ENCODE data around the gene CD320. TPM values are rescaled to one million over a fixed set of nuclear protein-coding genes. Genes with fewer than 3 reads are reported as not detected.
A peak's percentile ranks its signal among the peaks of the same experiment; 100 is the strongest.

Gene CD320
- total and polyA plus RNA-seq, 2 of the 8 experiments (the other 6 are each of a cell fraction or from before 2014, with no cell fraction given) = 80.4 to 157 TPM

DNA sequence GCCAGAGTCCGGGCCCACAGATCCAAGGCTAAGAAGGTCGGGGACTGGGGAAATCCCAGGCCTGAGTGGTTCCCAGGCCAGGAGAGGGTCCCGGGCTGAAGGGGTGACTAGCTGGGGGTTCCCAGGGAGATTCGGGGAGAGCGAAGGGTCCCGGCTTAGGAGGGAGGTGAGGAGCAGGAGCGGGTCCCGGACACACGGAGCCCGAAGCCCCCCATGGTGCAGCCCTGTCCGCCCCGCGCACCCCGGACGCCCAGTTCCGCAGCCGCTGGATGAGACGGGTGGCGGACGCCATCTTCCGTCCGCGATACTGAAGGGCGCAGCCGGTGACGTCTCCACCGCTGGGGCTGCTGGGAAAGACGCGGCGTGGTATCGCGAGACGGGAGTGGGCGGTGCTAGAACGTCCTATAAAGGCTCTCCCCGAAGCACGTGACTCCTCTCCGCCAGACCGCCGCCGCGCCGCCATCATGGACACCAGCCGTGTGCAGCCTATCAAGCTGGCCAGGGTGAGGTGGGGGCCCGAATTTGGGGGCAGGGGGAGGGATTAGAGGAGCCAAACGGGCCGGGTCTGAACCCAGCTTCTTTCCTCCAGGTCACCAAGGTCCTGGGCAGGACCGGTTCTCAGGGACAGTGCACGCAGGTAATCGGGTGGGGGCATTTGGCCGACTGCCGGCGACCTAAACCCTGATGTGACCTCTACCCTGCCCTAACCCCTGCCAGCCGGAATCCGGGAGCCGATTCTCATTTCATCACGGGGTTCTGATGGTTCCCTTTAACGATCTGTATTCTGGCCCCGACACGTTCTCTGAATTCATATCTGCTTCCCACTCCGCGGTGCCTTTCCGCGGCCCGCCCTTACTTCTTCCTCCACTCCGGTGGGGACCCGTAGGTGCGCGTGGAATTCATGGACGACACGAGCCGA is 13.2 kb upstream of the CD320 start, which contains the start of the genes NDUFA7 and RPS28 (continued):
- TF ChIP-seq BCL11A (IDR thresholded peaks at IDR 0.05; ENCODE audit: low read depth in 2 of 2, low read length in 2 of 2) (no peak), MAFK (IDR thresholded peaks at IDR 0.05; ENCODE audit: low read depth, low read length) (no peak), FOSL1 (IDR thresholded peaks at IDR 0.05; ENCODE audit: insufficient read depth, low read depth, low read length) (no peak), CHD1 (IDR thresholded peaks at IDR 0.05; ENCODE audit: low read depth, low read length) (no peak), GABPA (IDR thresholded peaks at IDR 0.05; ENCODE audit: borderline replicate concordance, insufficient read depth, low read length) (no peak), CTBP2 (IDR thresholded peaks at IDR 0.05; ENCODE audit: borderline replicate concordance, insufficient read depth, insufficient read length, low read length) (no peak), YY1 (IDR thresholded peaks at IDR 0.05; ENCODE audit: low read depth, low read length) (peak; percentile 97), SP4 (IDR thresholded peaks at IDR 0.05; ENCODE audit: low read length) (no peak), CHD2 (IDR thresholded peaks at IDR 0.05; ENCODE audit: low read length) (peak; percentile 99), HDAC2 (IDR thresholded peaks at IDR 0.05; ENCODE audit: borderline replicate concordance in 1 of 2, low read depth in 2 of 2, low read length in 2 of 2) (0 out of 4 replicates have a peak, but pooled peaks of 1 of the 2 experiments have one; percentile 92), JUND (IDR thresholded peaks at IDR 0.05; ENCODE audit: low read length) (peak; percentile 51), RAD21 (IDR thresholded peaks at IDR 0.05 in 1 of 2, conservative IDR thresholded peaks at IDR 0.05 in 1 of 2; ENCODE audit: low read depth in 2 of 2, low read length in 2 of 2) (peak; percentile 19 to 41; a peak in 2 of 4 replicates), ASH2L (IDR thresholded peaks at IDR 0.05; ENCODE audit: low read length) (peak; percentile 76), SIX5 (IDR thresholded peaks at IDR 0.05; ENCODE audit: low read depth, low read length) (peak; percentile 15; the same call in 1 of the 2 replicates), SP1 (IDR thresholded peaks at IDR 0.05; ENCODE audit: low read depth, low read length) (peak; percentile 80; the same call in 1 of the 2 replicates), HDAC6 (IDR thresholded peaks at IDR 0.05; ENCODE audit: low read depth, low read length) (no peak), JUN (IDR thresholded peaks at IDR 0.05; ENCODE audit: low read depth, low read length) (no peak), CTCF (IDR thresholded peaks at IDR 0.05; ENCODE audit: control extremely low read depth in 1 of 3, insufficient read depth in 1 of 3, low read depth in 1 of 3, low read length in 3 of 3) (peak in 1 of 3 experiments; percentile 18; a peak in 1 of 4 replicates), CBX5 (IDR thresholded peaks at IDR 0.05; ENCODE audit: low read depth, low read length) (no peak)
- TF ChIP-seq, protein P1, sequence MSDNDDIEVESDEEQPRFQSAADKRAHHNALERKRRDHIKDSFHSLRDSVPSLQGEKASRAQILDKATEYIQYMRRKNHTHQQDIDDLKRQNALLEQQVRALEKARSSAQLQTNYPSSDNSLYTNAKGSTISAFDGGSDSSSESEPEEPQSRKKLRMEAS (IDR thresholded peaks at IDR 0.05) = peak; percentile 89

Measured in H1 (cell line).